ENCODE measurements around the gene SECISBP2L. TPM values are rescaled to one million over a fixed set of nuclear protein-coding genes. Genes with fewer than 3 reads are reported as not detected.

Gene SECISBP2L
- total RNA-seq, 1 experiment from 2014 or later = 40.5 TPM

- BruUV-seq (replicated peaks) = no TSS peak
- H3K9me3 ChIP-seq (ENCODE audit: control insufficient read depth, insufficient read depth, low read depth, low read length) = no peaks in the 10 kb centered on the region
- H3K4me3 ChIP-seq (ENCODE audit: low read depth in 2 of 2, low read length in 2 of 2) = no peak overlapping the region
- peaks cover 15% of the 10 kb centered on the region for H3K36me3 ChIP-seq (ENCODE audit: control insufficient read depth, insufficient read depth, low read length)
- intact Hi-C loops (cut with micrococcal nuclease; ENCODE audit: unreplicated experiment) (no loop called here), in situ Hi-C loops (cut with HindIII; ENCODE audit: low pct_unique_long_range_greater_than_20kb, low sequenced_read_pairs) (no loop called here)
- H3K27ac ChIP-seq (ENCODE audit: low read length) = no peak overlapping the region
- CTCF ChIA-PET = no interaction called here
- POLR2A ChIA-PET = no interaction called here
- H3K4me1 ChIP-seq (ENCODE audit: control insufficient read depth, insufficient read depth, low read length) = no peaks in the 10 kb centered on the region
- DNase-seq (ENCODE audit: low read depth, low spot score) (no peak), ATAC-seq (no peak)
- no peaks in the 10 kb centered on the region for H3K27me3 ChIP-seq (ENCODE audit: control insufficient read depth, insufficient read depth, low read length)
- TF ChIP-seq POLR2AphosphoS5 (IDR thresholded peaks at IDR 0.05; ENCODE audit: low read depth, low read length) (no peak), CTCF (IDR thresholded peaks at IDR 0.05) (no peak), REST (IDR thresholded peaks at IDR 0.05; ENCODE audit: insufficient read depth in 1 of 2, low read depth in 2 of 2, low read length in 1 of 2) (no peak), SIN3A (IDR thresholded peaks at IDR 0.05; ENCODE audit: borderline replicate concordance, insufficient read depth, low read depth, low read length) (no peak)
Observed at GRCh38 chr15:48992096-48992495, 54.1 kb downstream of the SECISBP2L start.

- Histone ChIP-seq H3K27me3 (ENCODE audit: control insufficient read depth, insufficient read depth, low read length) (no peaks in the 10 kb centered on the region), H3K4me3 (ENCODE audit: low read depth in 2 of 2, low read length in 2 of 2) (no peak overlapping the region), H3K4me1 (ENCODE audit: control insufficient read depth, insufficient read depth, low read length) (no peaks in the 10 kb centered on the region), H3K36me3 (ENCODE audit: control insufficient read depth, insufficient read depth, low read length) (peaks cover 2% of the 10 kb centered on the region), H3K9me3 (ENCODE audit: control insufficient read depth, insufficient read depth, low read depth, low read length) (no peaks in the 10 kb centered on the region), H3K27ac (ENCODE audit: low read length) (no peak overlapping the region)
- no TSS peak for BruUV-seq (replicated peaks)
- intact Hi-C loops (cut with micrococcal nuclease; ENCODE audit: unreplicated experiment) = no loop called here
- TF ChIP-seq CTCF (IDR thresholded peaks at IDR 0.05) (no peak), TCF7L2 (IDR thresholded peaks at IDR 0.05; ENCODE audit: low read depth, low read length) (no peak), SIN3A (IDR thresholded peaks at IDR 0.05; ENCODE audit: borderline replicate concordance, insufficient read depth, low read depth, low read length) (no peak)
- DNase-seq (ENCODE audit: low read depth, low spot score) (no peak), ATAC-seq (no peak)
- POLR2A ChIA-PET = no interaction called here
- in situ Hi-C loops (cut with HindIII; ENCODE audit: low pct_unique_long_range_greater_than_20kb, low sequenced_read_pairs) = no loop called here
- CTCF ChIA-PET = interaction anchor here (1.0 kb wide), 1 partner anchor 14 kb away, joined by 3 read pairs; no protein-coding TSS in a partner anchor
Observed at GRCh38 chr15:48989170-48989569, 57.1 kb downstream of the SECISBP2L start.
